OCI-LY3 (cell line): ENCODE measurements around the gene ALG2.

Experiments used
- EZH2phosphoT487 ChIP-seq: fragments of 200-600 bp; shearing (Covaris generic); IDR thresholded peaks from 2 replicates; pipeline ENCODE4 v1.6.1; 2018; ENCODE audit warnings: antibody characterized with exemption, mixed run types, low read depth
- TF ChIP-seq, protein P1 (sequence below): fragments of 200-600, 300-600 bp; sonication (generic); IDR thresholded peaks from 2 replicates; pipeline ENCODE4 v1.5.1; 2014; ENCODE audit warnings: antibody characterized with exemption, low read length, low read depth

DNA sequence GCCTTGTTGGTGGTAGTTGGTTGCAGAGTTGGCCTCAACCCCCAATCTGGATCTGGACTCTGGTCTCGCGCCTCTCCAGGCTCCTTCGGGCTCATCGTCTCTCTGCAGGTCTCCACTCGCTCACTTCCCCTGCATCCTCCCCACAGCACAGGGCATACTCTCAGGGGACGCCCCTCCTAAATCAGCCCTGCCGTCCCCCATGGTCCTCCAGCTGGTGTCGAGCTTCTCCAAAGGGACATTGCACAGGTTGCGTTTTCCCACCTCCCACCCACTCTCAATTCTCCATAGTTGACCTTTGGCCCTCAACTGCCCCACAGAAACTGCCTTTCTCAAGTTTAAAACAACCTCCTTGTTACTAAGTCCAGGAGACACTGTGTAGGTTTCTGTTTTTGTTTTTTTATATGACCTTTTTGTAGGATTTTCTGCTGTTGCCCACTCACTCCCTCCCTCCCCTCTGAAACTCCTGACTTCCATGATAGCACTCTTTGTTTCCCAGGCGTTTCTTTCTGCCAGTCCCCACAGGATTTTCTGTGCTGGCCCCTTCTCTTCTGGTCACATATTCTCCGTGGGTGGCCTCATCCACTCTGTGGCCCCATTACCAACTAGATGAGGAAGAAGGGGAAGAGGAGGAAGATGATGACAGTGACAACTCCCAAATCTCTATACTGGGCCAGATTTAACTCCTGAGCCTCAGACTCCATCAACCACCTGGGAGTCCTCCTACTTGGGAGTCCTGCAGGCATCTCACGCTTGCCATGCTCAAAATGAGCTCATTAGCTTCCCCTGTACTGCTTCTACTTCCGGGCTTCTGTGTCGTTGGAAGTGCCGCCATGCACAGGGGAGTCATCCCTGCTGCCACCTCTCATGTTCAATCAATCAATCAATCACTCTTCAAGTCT lies 50.3 kb downstream of the ALG2 start:
- TF ChIP-seq, protein P1, sequence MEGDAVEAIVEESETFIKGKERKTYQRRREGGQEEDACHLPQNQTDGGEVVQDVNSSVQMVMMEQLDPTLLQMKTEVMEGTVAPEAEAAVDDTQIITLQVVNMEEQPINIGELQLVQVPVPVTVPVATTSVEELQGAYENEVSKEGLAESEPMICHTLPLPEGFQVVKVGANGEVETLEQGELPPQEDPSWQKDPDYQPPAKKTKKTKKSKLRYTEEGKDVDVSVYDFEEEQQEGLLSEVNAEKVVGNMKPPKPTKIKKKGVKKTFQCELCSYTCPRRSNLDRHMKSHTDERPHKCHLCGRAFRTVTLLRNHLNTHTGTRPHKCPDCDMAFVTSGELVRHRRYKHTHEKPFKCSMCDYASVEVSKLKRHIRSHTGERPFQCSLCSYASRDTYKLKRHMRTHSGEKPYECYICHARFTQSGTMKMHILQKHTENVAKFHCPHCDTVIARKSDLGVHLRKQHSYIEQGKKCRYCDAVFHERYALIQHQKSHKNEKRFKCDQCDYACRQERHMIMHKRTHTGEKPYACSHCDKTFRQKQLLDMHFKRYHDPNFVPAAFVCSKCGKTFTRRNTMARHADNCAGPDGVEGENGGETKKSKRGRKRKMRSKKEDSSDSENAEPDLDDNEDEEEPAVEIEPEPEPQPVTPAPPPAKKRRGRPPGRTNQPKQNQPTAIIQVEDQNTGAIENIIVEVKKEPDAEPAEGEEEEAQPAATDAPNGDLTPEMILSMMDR = no peak
- no peak for TF ChIP-seq EZH2phosphoT487
